NCI-H510A (cell line): ENCODE measurements around the gene STARD7.

ENCODE experiments used
- DNase-seq: peaks from one replicate; lab custom pipeline; 2025; lab: John Stamatoyannopoulos, UW

The STARD7 gene

GRCh38 chr2:96135621-96136020, 73.0 kb downstream of the STARD7 start:
- no peak for DNase-seq

- no peak for DNase-seq
Observed at GRCh38 chr2:96135171-96135570, 73.5 kb downstream of the STARD7 start.
